NOMO-1 treated with dmso at 0.1 percent for 144 hours (cell line): ENCODE results near the gene TAS2R8.
"Not testable (repeated sequence)": the region's sequence is repeated elsewhere in the genome, so short reads cannot be mapped to it uniquely, and the experiment has no call there.

Experiments
- DNase-seq: peaks from one replicate; lab custom pipeline; 2025; ENCODE audit not compliant: unreplicated experiment; lab: John Stamatoyannopoulos, UW

The TAS2R8 gene

DNA sequence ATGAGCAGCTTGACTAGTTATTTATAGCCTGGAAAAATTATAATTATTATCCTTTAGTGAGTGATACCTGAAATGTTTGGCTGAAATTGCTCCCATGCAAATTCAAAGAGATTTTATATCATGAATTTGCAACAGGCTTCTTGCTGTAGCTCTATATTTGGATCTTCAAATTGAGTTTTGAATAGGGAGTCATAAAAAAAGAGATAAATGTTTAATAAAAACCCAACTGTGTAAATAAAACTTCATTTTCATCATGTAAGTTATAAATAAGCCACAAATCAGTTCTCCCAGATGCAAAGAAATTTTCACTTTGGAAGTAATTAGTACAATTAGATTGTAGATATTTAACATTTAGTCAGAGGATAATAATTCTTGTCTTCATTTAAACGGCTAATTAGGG lies at the start of gene TAS2R8:
TAS2R8 (minus strand) TSS at position 101 of the 400 bp plus-strand sequence. CDS start 306 bp downstream, outside the sequence.
- DNase-seq: no peak

- DNase-seq: no peak
These were observed 48.7 kb upstream of the TAS2R8 start for GRCh38 chr12:10855807-10856206.

DNA sequence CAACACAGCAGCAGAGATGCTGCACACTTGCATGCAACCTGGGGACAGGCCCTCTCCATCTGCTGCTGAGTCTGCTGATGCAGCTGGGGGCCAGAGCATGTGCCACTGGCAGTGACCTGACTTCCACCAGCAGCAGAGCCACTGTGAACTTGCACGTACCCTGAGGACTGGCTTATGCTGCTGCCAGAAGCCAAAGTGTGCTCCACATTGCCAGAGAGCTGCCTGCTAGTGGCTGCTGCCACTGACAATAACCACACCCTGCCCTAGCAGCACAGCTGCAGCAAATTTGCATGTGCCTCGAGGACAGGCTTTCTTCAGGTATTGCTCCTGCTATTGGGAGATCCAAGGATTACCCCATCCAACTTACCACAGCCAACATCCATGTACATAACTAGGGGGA lies 46.7 kb upstream of the TAS2R8 start:
- no peak for DNase-seq

- DNase-seq: no peak
These were observed 44.3 kb upstream of the TAS2R8 start for GRCh38 chr12:10851243-10851858.

DNA sequence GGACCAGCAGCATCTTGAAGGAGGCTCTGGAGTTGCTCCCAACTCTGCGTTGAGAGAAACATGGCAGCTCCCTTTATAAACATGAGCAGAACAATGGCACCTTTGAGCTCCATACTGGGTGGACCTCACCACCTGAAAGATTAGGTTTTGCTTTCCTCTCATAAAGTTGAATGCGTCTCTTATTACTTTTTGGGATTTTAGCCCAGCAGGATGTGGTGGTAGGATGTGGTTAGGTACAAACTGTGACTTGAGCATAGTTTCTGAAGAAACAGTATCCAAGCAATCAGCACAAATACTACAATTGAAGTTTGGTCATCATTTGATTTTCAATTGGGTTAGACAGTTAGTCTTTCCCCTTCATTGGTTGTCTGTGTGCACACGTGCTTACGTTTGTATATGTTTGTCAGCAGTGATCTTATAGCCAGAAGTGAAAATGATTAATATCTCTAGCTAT lies 42.4 kb upstream of the TAS2R8 start, which contains the start of gene PRR4:
PRR4 (minus strand) TSS at position 51 of the 454 bp plus-strand sequence; CDS start at position 13, 38 bp downstream.
- no peak for DNase-seq

DNA sequence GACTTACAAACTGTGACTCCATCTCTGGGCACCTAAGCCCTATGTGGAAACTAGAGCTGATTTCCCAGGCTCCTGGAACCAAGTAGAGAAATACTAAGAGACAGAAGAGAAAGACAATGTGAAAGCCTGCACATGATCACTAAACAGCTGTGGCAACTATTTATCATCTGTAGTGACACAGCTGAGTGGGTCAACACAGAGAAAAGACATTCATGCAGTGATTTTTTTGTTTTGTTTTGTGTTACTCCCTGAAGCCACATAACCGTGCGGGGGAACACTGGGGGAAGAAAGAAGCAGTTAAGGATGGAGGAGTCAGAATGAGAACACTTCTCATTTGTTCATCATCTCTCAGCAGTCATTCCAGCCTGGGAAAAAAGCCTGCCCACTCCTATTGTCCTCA lies 40.7 kb upstream of the TAS2R8 start:
- DNase-seq: no peak

- no peak for DNase-seq
These were observed 35.8 kb upstream of the TAS2R8 start for GRCh38 chr12:10842862-10843261.

GRCh38 chr12:10838461-10838860 lies 31.4 kb upstream of the TAS2R8 start:
- no peak for DNase-seq

DNA sequence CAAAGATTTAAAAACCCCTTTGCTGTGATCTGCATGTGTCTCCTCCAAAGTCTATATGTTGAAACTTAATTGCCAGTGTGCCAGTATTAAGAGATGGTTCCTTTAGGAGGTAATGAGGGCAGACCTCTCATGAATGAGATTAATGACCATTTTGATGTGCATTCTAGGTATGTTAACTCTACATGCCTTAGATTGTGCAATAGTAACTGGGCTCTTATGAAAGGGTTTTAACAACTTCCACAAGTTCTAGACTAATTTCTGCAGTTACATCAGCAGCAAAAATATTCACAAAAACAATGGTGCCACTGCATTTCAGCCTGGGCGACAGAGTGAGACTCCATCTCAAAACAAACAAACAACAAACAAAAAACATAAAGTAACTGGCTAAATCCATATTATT lies 22.9 kb upstream of the TAS2R8 start:
- DNase-seq: no peak

DNA sequence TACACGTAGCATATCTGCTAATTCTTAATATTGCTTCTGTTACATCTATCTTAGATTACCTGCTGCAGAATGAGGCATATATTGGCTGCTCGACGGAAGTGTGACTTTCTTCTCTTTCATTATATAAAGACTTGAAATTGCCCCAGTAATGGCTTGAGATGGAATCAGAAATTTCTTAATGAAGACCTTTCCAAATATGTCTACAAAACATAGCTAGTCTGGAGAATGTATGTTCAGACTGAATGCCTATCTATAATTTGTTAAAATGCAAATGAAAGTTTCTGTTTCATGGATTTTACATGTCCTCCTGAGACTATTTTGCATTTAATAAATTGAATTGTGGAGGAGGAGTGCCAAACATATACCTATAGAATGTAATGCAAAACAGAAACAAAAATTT lies 19.2 kb upstream of the TAS2R8 start, which contains the start of gene TAS2R10:
TAS2R10 (minus strand) TSS at position 101 of the 400 bp plus-strand sequence; CDS start at position 12, 89 bp downstream.
- no peak for DNase-seq

GRCh38 chr12:10824957-10825356 lies 17.9 kb upstream of the TAS2R8 start:
- no peak for DNase-seq

- no peak for DNase-seq
These were observed 4.9 kb upstream of the TAS2R8 start for GRCh38 chr12:10811883-10812536.

- DNase-seq: no peak
These were observed 3.0 kb upstream of the TAS2R8 start, which contains the start of gene TAS2R9 for GRCh38 chr12:10810068-10810467. Gene TAS2R9 (minus strand): TSS chr12:10810168. CDS start chr12:10810075, 93 bp downstream.

GRCh38 chr12:10802587-10802986 lies 4.5 kb downstream of the TAS2R8 start, which contains the start of gene TAS2R7:
Gene TAS2R7 (minus strand): TSS chr12:10802627. CDS start chr12:10802570, 57 bp downstream.
- DNase-seq: no peak

- no peak for DNase-seq
These were observed 5.3 kb downstream of the TAS2R8 start for GRCh38 chr12:10801741-10802140.

GRCh38 chr12:10794222-10794621 lies 12.9 kb downstream of the TAS2R8 start:
- no peak for DNase-seq

GRCh38 chr12:10791769-10792168 lies 15.3 kb downstream of the TAS2R8 start:
- DNase-seq: not testable (repeated sequence)

DNA sequence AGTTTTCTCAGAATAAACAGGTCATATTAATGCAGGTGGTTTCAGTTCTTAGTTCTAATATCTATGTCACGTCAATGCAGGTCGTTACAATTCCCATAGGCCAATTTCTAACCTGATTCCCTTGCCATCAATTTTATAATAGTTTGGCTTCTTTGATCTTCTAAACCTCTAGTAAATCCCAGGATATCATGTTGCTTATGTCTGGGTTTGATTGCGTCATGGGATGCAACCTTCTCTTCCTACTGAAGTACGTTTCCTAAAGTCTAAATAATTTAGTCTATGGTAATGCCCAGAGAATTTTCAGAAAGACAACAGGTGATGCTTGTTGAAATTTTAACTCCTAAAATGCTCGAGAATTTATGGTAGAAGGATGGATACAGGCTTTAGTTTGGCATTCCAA lies 23.8 kb downstream of the TAS2R8 start:
- DNase-seq: no peak

DNA sequence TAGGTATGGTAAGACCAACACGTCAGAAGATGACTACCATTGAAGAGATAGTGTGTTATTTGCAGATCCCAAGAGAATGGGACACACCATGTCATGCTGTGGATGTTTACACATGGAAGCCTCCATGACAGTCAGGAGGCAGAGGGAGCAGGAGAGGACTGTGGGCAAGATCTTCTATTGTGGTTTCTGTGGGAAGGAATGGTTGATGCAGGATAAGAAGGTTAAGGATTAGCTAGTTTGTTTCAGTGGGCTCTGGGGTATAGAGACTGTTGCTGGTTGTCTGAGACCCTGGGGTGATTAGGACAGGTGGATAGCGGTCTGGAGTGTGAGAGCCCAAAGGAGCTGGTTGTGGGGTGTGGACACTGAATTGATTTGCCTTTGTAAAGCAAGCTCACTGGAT lies 28.0 kb downstream of the TAS2R8 start:
- no peak for DNase-seq

GRCh38 chr12:10771132-10771733 lies 35.9 kb downstream of the TAS2R8 start:
- DNase-seq: no peak

- DNase-seq: no peak
These were observed 47.4 kb downstream of the TAS2R8 start for GRCh38 chr12:10759657-10760056.

- DNase-seq: no peak
These were observed 50.9 kb downstream of the TAS2R8 start for GRCh38 chr12:10756194-10756593.
